Body of pancreas (tissue), 4 donors: Measurements from ENCODE around the gene GHRHR.

ENCODE experiments used
- CTCF ChIP-seq, 7 experiments: fragments of 450-650 bp in 4 of 7; fragments of 200-600 bp in 3 of 7; sonication (generic) in 3 of 7; IDR thresholded peaks; one replicate each; pipeline ENCODE4 v1.5.1; 2016 to 2019; ENCODE audit warnings: antibody characterized with exemption in 7 of 7
- POLR2A ChIP-seq, 3 donors: fragments of 450-650 bp; IDR thresholded peaks; one replicate each; pipeline ENCODE4 v1.6.1; 2016; ENCODE audit warnings: antibody characterized with exemption in 3 of 3, mild to moderate bottlenecking in 2 of 3

- TF ChIP-seq CTCF (IDR thresholded peaks at IDR 0.05) (no peak), POLR2A (IDR thresholded peaks at IDR 0.05) (no peak)
Observed at GRCh38 chr7:30970074-30970473, 6.3 kb downstream of the GHRHR start.
